Stimulated activated CD4-positive, alpha-beta T cell treated with anti-CD3 and anti-CD28 coated beads, Interleukin-15, amount 100 ng/mL, for 48 hours (primary cell): ENCODE results near the gene MCC.

Source experiments
- DNase-seq, 2 donors: peaks; one replicate each; pipeline ENCODE4 v3.0.0-alpha.2; 2020; ENCODE audit warnings: low read depth in 2 of 2

Gene MCC

DNA sequence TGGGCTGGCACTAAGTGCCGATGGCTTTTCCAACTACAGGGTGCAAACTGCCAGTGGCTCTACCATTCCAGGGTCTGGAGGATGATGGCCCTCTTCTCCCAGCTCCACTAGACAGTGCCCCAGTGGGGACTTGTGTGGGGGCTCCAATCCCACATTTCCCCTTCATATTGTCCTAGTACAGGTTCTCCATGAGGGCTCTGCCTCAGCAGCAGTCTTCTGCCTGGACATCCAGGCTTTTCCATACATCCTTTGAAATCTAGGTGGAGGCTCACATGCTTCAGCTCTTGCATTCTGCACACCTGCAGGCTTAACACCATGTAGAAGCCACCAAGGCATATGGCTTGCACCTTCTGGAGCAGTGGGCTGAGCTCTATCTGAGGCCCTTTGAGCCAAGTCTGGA, 123.8 kb downstream of the MCC start:
- DNase-seq: no peak

DNA sequence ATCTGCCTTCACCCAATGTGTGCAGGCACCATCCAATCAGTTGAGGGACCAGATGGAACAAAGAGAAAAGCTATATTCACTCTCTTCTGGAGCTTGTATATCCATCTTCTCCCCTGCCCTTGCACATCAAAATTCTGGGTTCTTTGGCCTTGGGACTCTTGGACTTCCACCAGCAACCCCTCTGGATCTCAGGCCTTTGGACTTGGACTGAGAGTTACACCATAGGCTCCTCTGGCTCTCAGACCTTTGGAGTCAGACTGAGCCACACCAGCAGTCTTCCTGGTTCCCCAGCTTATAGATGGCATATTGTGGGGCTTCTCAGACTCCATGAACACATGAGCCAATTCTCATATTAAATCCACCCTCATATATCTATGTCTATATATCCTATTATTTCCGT, 126.6 kb downstream of the MCC start:
- no peak for DNase-seq

DNA sequence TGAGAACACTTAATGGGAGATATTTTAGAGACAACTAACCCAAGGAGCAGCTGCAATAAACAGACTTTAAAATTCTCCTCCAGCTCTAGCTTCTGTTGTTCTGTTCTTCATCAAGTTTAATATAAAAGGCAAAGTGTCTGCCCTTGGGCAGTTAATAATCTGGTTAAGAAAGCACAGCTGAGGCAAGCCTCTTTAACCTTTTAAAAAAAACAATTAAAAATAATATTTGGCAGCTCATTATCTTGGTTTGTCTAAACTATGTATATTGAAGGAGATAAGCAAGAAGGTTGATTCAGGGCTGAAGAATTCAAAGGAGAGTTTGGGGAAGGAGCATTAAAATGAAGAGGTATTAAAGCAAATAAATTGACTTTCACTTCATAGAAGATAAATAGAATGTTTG, 128.8 kb downstream of the MCC start:
- DNase-seq: no peak

DNA sequence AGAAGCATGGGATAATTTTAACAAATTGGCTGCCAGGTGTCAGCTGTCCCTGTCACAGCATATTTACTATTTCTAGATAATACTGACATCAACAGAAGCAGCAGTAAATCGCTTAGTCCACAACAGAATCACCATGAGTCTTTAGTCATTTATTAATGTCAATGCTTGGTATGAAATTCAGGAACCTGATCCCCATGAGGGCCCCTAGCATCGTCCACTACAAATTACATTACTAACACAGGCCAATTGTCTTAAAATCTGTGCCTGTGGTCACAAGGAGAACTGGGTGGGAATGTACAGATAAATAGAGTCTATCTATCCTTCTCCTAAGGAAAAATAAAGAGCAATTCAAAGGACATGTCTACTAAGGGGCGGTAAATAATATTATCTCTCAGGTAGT, 129.6 kb downstream of the MCC start:
- DNase-seq: no peak

DNA sequence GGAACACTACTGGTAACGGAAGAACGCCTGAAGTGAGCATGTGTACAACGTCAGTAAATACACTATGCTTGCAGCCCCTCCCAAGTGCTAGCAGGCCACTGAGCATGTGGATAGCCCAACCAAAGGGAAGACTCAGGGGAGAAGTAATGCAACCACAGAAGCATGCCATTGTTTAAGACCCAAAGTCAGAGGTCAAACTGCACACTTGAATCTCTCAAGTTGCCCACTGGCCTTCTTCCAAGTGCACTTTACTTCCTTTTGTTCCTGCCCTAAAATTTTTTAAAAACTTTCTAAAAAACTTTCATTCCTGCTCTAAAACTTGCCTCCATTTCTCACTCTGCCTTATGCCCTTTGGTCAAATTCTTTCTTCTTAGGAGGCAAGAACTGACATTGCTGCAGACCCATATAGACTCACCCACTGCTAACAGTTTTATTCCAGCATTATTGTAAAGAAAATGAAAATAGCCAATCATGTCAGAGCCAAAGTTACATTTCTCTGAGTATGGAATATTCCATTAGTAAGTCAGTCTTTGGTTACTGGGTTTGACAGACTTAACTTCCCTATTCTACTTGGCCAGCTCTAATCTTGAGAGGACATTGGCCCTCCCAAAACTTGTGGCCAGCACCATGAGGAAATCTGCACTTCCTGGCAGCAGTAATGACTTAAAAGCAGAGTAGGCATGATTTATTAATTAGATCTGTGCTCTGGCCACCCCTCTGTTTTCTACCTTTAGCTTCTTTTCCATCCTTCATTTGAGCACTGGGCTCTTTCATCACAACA, 130.4 kb downstream of the MCC start:
- no peak for DNase-seq

DNA sequence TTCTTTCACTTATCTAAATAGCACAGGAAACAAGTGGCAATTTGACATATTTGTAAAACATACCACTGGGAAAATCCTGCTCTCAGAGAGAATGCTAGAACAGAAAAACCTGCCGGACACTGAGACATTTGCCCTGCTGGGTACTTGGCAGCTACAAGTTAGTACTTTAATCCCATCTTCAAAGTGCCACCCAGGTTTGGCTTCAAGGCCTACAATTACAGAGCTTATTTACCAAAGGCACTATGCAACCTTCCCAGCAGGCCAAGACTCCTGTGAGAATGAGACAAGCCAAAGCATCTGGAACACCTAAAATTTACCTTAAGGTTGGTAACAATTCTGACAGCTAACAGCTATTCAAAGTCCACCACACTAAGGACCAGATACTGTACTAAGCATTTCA, 131.8 kb downstream of the MCC start:
- no peak for DNase-seq

DNA sequence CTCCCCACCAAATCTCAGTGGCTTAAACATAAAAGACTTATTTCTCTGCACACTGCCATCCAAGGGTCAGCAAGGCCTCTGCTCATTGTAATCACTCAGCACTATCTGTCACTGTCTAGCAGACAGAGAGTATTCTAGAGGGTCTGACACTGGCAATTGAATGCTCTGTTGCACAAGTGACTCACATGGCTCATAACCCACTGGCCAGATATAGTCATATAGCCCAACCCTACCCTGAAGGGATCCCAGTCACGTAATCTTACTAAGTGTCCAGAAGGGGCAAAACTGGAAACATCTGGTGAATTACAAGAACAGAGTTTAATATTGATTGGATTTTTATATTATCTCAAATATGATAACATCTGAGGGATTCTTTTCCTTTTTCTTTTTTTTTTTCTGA, 134.2 kb downstream of the MCC start:
- no peak for DNase-seq

DNA sequence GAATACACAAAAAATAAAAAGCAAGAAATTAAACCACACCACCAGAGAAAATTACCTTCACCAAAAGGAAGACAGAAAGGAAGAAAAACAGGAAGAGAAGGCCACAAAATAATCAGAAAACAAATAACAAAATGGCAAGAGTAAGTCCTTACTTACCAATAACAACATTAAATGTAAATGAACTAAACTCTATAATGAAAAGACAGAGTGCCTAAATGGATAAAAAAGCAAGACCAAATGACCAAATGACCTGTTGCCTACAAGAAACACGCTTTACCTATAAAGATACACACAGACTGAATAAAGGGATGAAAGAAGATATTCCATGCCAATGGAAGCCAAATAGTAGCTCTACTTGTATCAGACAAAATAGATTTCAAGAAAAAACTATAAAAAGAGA, 140.7 kb downstream of the MCC start:
- no peak for DNase-seq

DNA sequence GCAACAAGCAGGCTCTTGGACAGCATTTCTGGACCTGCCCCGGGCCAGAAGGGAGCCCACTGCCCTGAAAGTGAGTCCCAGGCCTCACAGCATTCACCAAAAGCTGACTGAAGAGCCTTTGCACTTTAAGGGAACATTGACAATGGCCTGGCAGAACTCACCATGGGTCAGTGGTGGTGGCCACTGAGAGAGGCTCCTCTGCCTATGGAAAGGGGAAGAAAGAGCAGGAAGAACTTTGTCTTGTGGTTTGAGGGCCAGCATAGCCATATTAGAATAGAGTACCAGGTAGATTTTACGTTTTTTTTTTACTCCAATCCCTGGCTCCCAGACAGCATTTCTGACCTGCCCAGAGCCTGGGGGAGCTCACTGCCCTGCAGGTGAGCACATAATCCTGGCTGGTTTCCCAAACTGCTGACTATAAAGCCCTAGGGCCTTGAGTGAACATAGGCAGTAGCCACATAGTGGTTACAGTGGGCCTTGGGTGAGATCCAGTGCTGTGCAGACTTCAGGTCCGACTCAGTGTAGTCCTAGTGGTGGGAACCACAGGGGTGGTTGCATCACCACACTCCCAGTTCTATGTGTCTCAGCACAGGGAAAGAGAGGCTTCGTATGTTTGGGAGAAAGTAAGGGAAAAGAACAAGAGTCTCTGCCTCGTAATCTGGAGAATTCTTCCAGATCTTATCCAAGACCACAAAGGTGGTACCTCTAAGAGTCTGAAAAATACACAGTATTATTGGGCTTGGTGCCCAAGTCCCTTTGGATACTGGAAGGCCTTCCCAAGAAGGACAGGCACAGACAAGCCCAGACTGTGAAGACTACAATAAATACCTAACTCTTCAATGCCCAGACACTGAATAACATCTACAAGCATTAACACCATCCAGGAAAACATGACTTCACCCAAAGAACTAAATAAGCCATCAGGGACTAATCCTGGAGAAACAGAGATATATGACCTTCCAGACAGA, 143.0 kb downstream of the MCC start:
- no peak for DNase-seq

DNA sequence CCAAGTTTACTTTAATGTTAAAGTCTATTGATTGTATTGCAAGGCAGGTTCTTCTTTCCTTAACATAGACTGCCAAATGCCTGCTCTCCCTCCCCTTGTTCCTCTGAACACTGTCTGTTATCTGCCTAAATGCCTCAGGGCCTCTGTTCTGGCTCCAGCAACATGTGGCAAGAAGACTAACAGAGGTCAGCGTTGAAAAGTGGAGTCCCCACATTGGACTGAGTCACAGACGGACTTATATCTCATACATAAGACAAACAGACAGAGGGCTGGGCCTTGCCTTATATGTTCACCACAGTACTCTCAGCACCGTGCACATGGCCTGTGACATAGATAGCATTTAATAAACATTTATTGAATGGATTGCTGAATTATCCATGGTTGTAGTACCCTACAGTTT, 144.9 kb downstream of the MCC start:
- DNase-seq: no peak

DNA sequence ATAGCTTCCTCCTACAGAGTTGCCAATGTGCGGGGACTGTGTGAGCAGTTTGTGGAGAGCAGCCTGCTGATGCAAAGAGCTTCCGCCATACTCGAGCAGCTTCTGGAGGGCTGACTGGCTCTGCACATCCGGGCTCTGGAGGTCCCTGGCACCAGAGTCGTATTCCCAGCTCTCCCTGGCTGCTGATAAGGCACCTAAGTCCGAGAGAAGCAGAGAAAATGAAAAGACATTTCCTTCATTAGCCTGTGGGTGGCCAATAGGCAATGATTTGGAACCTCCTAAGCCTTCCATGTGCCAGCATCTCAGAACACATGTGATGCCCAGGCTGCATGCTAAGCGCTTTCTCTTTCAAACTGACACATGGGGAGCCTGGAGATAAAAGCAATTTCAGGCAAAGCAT, 147.7 kb downstream of the MCC start:
- no peak for DNase-seq

DNA sequence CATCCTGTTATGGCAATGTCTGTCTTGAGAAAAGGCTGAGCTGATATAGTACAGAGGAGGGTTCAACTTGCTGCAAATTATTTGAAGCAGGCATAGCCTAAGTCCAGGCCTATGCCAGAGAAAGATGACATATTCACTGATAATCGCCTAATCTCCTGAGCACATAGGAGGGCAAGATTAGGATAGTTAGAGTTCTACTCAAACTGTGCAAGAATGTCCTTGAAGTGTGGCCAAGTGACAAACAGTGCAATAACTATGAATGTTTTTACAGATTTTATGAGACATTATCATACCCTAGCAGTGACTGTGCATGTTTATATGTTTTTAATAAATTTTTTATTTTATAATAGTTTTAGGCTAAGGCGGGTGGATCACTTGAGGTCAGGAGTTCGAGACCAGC, 149.6 kb downstream of the MCC start:
- no peak for DNase-seq

DNA sequence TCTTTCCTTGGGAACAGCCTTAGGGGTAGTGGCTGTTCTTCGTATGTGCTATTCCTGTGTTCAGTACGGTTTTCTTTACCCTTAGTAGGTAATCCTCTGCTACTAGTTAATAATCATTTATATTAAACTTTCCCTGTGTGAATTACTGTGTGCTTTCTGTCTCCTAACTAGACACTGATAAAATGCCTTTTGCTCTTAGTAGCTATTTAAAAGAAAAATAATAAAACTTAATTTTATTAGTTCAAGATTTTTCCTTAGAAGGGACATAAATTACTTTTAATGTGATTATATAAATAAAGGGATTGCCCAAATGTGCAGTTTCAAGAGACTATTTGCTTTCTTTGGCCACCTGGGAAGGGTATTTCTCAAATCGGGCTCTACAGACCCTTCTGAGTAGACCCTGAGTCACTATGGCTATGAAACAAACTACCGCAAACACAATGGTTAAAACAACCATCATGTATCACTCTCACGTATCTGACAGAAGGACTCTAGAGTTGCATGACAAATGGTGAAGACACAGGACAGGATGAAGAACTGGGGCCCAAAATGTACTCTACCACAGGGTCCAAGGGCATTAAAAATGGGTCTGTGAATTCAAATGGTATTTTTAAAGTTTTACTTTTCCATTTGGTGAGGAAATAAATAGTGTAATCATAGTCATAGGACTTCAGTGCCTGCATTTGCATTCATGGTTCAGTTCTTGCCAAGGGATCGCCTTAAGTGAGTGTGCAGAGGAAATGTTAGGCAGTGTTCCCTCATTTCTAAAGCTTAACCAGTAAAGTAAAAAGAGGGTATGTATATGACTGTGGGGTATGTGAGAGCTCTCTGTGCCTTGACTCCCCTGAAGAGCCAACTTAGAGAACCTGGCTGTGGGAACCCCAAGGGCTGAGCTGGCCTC, 150.5 kb downstream of the MCC start:
- DNase-seq: no peak

DNA sequence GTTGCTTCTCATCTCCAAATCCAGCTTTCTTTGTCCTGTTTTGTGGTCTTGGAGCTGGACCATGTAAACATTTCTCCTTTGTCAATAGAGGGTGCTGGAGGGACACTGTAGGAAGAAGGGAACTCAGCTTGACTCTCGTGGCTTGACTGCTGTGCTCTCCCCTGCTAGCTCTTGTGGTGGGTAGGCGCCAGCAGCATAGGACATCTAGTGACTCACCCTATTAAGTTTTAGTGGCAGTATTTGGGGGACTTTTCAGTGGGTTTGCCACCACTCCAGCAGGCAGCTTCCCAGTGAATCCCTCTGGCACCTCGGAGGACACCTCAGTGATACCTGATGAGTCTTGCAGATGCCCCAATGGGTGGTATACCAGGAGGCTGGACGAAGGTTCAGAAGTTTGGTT, 151.3 kb downstream of the MCC start:
- no peak for DNase-seq

DNA sequence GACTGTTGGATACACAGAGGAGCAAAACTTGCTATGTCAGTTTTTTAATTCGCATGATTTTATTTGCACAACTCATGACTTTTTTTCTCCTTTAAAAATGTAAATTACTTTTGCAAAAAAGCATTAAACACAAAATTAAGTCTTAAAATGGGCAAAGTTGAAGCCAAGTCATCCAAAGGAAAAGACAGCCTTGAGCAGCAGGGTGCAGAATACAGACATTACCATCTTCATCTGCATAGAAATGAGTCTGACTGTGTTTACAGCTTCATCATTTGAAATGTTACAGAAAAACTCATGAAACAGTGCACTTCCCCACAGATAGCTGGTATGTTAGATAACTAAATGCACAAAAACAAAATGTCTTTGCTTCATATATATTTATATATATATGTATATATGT, 154.8 kb downstream of the MCC start:
- no peak for DNase-seq

DNA sequence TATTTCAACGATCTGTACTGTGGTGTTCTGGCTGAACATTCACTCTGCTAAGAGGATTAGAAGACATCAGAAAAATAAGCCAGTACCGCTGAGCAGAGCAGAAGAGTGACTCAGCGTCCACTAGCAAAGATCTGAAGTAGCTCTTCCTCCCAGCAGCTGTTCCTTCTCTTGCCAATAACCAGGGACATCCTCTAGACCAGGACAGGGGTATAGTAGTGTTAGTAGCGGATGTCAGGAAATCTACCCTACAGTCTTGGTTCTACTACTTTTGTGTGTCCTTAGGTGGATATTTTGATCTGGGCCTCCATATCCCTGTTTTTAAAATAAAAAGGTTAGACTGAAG, 157.1 kb downstream of the MCC start:
- DNase-seq: no peak

DNA sequence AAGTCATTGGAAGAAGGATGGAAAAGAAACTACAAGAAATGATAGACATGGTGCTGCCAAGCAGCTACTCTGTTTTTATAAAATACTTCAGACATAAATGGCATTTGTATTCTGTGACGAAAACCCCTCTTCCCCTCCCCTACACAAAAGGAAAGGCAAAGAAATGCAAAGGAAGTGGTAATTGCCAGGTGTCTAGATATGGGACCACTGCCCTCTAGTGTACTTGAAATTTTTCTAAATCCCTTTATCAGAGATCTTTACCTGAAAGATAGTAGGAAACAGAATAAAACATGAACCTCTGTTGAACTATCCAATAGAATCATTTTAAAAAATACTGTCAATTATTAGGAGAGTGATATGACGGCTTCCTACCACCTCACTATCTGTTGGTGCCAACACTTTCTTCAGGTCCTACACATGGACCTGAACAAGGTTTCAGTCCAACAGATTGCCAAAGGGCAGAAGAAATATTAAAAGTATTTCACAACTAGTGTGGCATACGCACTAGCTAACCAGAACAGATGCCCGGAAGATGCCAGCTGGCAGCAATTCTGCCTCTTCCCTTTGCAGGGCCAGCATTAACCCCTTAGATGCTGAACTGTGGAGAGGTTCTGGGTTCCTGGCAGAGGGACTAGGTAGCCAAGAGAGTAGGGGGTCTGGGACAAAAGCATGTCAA, 157.6 kb downstream of the MCC start:
- DNase-seq: no peak

DNA sequence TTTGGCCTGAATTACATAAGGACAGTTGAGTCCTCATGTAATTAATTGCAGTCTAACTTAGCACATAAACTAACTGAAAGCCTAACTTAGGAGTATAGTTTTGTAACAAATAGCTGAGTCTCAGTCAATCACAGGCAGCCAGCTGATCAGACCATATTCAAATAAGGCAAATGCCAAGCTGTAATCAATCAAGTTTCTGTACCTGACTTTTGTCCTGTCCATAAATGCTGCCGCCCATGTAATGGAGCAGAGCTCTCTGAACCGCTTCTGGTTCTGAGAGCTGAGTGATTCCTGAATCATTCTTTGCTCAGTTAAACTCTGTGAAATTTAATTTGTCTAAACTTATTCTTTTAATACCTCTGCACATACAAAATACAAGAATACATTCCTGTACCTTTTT, 158.3 kb downstream of the MCC start:
- DNase-seq: no peak

DNA sequence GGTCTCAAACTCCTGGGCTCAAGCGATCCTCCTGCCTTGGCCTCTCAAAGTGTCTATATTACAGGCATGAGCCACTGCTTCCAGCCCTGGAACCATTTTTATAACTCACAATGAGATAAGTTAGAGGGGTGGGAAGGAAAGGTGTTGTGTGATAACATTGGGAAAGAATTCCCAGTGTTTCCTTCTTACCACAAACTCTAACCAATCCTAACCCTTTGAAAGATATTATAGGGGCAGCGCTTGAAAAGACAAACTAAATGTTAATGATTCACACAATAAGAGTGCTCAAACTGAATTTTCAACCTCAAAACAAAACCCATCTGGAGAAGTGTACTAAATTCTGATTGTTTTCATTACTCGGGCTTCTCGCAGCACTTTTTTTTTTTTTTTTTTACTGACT, 163.2 kb downstream of the MCC start:
- no peak for DNase-seq

DNA sequence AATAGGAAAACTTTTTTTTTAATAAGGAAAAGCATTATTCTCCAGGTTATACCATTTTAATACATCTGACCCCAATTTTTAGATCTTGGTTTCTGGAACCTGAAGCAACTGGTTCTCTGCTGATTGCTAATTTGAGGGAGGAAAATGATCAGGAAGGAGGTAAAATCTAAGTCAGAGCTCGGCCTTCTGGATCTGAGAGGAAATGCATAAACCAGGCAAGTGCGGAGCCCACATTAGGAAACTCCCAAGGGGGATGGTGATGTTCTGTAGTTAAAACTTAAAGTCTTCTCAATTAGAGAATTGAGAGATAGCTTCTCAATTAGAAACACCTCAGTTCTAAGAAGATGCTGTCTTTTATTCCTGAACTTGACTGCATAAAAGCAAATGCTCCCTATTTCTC, 167.0 kb downstream of the MCC start:
- no peak for DNase-seq

DNA sequence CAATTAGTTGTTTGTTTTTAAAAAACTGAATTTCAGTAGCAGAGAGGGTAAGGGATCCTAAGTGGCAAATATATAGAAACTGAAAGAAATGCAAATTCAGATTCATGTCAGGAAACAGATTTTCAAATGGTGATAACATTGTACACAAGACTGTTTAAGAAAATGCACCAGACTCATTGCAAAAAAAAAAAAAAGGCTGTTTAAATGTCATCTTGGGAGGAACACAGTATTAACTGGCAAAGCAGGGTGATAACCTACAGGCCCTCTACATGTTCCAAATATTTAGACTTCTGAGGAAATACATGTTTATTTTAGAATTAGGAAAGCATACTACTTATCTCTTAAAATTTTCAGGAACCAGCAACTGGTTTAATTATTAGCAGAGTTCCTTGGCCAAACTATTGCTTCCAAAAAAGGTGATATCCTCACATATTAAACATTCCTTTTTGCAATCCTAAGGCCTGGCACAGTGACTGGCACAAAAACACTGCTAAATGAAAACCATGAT, 167.9 kb downstream of the MCC start:
- DNase-seq: no peak
